Transverse colon (tissue), 4 donors: ENCODE measurements around the gene MSI2. TPM values are rescaled to one million over a fixed set of nuclear protein-coding genes. Genes with fewer than 3 reads are reported as not detected.

ENCODE experiments used
- DNase-seq: peaks from one replicate; pipeline ENCODE4 v3.0.0-alpha.2; 2019
- H3K27ac ChIP-seq, 4 donors: fragments of 200-600 bp; sonication (generic); 2 replicates each; pipeline ENCODE4 v1.5.1; 2016 to 2018; ENCODE audit warnings: inconsistent platforms in 4 of 4
- H3K27me3 ChIP-seq: fragments of 200-600 bp; sonication (generic); 2 replicates; pipeline ENCODE4 v1.5.1; 2017; ENCODE audit warnings: inconsistent platforms
- H3K36me3 ChIP-seq, 4 donors: fragments of 200-600 bp; sonication (generic); 2 replicates each; pipeline ENCODE4 v1.5.1; 2017 to 2019; ENCODE audit warnings: inconsistent platforms in 4 of 4
- H3K4me1 ChIP-seq, 4 donors: fragments of 200-600 bp; sonication (generic); 2 replicates each; pipeline ENCODE4 v1.5.1; 2017 to 2020; ENCODE audit warnings: inconsistent platforms in 4 of 4
- H3K4me3 ChIP-seq, 4 donors: fragments of 200-600 bp; sonication (generic); 1 replicate in 1 of 4; 2 replicates in 3 of 4; pipeline versions ENCODE4 v1.5.1 to v1.6.1; 2017 to 2019; ENCODE audit warnings: inconsistent platforms in 4 of 4
- H3K9me3 ChIP-seq, 2 donors: fragments of 200-600 bp; sonication (generic); 2 replicates each; pipeline ENCODE4 v1.5.1; 2017 to 2019; ENCODE audit warnings: inconsistent platforms in 2 of 2
- EP300 ChIP-seq: sonication (generic); formaldehyde crosslinking; IDR thresholded peaks from one replicate; pipeline ENCODE4 v1.6.1; 2017; ENCODE audit warnings: antibody characterized with exemption, low read depth
- POLR2A ChIP-seq: fragments of 450-650 bp; IDR thresholded peaks from one replicate; pipeline ENCODE4 v1.6.1; 2016; ENCODE audit warnings: antibody characterized with exemption, mild to moderate bottlenecking, moderate library complexity
- POLR2AphosphoS5 ChIP-seq, 3 donors: sonication (generic); formaldehyde crosslinking; IDR thresholded peaks; one replicate each; pipeline ENCODE4 v1.6.1; 2016; ENCODE audit warnings: antibody characterized with exemption in 3 of 3
- WGBS, 2 donors: methylation state at CpG; one replicate each; pipeline ENCODE4 v1.1.5; 2018; ENCODE audit warnings: low coverage in 1 of 2; 5-methylcytosine and 5-hydroxymethylcytosine counted together
- in situ Hi-C, 4 donors: fragments of 200-750 bp; cut with MboI; loops; one replicate each; pipeline versions ENCODE4 v1.15.0 to v1.15.1; 2017; ENCODE audit warnings: low sequenced_read_pairs in 3 of 4, low pct_ligation_motif_present in 1 of 4, low pct_unique_long_range_greater_than_20kb in 1 of 4
- intact Hi-C: fragments of 100-400 bp; cut with DNase I; formaldehyde crosslinking; loops from one replicate; pipeline ENCODE4 v1.15.1; 2023; ENCODE audit warnings: low total_unique reads
- total RNA-seq, 4 donors: library from RNA; depleted of rRNA; stranded (reverse); fragments of >200 nt; gene quantifications; one replicate each; pipeline ENCODE4 v1.1.0, GENCODE V29; 2016
- TF ChIP-seq, protein P1 (sequence below), 5 experiments: fragments of 200-600 bp in 3 of 5; fragments of 450-650 bp in 2 of 5; sonication (generic) in 3 of 5; IDR thresholded peaks; 1 replicate in 2 of 5; 2 replicates in 3 of 5; pipeline ENCODE4 v1.5.1; 2016 to 2017; ENCODE audit warnings: antibody characterized with exemption in 5 of 5, inconsistent platforms in 3 of 5, mild to moderate bottlenecking in 2 of 5, moderate library complexity in 1 of 5

MSI2 gene
- total RNA-seq, 4 donors from 2014 or later, result 20.6 to 36.0 (median 29.3) TPM

DNA sequence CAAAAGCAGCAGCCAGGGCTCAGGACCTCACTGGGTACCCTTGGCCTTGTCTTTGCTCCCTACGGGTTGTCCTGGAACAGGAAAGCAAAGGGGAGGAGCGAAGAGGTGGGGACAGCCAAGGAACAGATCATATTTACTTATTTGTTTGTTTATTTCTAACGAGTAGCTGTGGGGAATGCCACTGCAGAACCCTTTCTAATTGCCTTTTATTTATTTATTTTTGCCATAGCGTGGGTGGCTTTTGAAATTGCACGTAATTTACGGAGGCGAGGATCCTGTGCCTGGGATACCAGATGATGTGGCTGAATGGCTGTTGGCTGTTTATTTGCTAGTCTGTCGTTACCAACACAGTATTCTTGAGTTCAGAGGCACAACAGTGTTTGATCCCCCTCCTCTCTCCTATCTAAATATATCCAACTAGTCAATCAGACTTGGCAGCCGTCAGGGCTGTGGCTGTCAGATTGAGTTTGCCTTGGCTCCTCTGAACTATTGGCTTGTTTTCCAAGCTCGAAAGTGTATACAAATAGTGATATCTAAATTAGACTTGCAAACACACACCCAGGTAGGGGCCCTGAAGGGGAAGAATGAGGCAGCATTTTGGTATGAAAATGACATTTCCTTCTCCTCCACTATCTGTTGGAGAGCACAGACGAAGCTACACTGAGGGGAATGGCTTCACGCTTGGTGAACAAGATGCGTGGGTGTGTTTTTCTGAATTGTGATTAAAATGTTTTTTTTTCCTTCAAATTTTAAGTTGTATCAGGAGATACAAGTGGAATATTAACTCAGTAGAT lies 110.4 kb downstream of the MSI2 start:
- H3K4me3 ChIP-seq, result no peak overlapping the region
- H3K27me3 ChIP-seq, result no peaks in the 10 kb centered on the region
- no peaks in the 10 kb centered on the region for H3K4me1 ChIP-seq
- H3K9me3 ChIP-seq, result no peaks in the 10 kb centered on the region
- no peak overlapping the region for H3K27ac ChIP-seq
- intact Hi-C loops, result no loop called here
- in situ Hi-C loops, result no loop called here
- no peaks in the 10 kb centered on the region for H3K36me3 ChIP-seq
- DNase-seq, result no peak
- TF ChIP-seq EP300, result no peak
- no peak for TF ChIP-seq POLR2AphosphoS5 (IDR thresholded peaks at IDR 0.05)
- TF ChIP-seq POLR2A, result no peak
- TF ChIP-seq, protein P1, sequence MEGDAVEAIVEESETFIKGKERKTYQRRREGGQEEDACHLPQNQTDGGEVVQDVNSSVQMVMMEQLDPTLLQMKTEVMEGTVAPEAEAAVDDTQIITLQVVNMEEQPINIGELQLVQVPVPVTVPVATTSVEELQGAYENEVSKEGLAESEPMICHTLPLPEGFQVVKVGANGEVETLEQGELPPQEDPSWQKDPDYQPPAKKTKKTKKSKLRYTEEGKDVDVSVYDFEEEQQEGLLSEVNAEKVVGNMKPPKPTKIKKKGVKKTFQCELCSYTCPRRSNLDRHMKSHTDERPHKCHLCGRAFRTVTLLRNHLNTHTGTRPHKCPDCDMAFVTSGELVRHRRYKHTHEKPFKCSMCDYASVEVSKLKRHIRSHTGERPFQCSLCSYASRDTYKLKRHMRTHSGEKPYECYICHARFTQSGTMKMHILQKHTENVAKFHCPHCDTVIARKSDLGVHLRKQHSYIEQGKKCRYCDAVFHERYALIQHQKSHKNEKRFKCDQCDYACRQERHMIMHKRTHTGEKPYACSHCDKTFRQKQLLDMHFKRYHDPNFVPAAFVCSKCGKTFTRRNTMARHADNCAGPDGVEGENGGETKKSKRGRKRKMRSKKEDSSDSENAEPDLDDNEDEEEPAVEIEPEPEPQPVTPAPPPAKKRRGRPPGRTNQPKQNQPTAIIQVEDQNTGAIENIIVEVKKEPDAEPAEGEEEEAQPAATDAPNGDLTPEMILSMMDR (IDR thresholded peaks at IDR 0.05), result no peak
- 60 to 94% methylated on average over 3 to 13 of the region's 13 CpGs for WGBS, 2 donors

DNA sequence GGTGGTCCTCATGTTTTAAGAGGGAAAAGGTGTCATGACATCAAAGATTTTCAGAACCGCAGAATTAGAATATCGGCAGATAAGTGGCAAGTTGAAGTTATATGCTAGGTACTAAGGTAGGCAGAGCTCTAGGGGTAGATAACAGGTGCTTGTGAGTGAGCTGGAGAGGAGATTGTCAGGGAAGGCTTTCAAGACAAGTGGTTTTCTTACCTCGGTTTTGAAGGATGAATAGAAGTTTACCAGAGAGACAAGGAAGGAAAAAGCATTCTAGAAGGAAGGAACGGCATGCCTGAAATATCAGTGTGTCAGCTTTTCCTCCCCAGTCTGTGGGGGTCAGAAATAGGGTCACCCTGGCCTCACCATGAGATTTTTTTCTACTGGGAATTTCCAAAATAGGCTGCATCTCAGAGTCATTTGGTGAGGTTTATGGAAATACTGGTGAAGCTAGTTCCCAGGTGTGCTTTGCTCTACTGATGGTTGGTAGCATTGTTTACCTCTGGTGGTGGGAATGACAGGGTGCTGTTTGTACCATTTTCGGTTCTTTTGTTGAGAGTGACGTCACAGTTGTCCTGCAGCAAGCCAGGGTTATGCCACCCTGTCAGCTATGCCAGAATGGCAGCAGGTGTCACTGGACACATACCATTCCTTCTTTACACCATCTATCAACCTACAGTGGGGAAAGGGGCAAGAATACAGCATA lies 112.5 kb downstream of the MSI2 start:
- intact Hi-C loops, result no loop called here
- Histone ChIP-seq H3K36me3 (no peaks in the 10 kb centered on the region), H3K27ac (no peak overlapping the region), H3K4me3 (no peak overlapping the region), H3K27me3 (no peaks in the 10 kb centered on the region), H3K9me3 (no peaks in the 10 kb centered on the region), H3K4me1 (peaks cover 0 to 6% (median 3%) of the 10 kb centered on the region in 4 donors)
- TF ChIP-seq, protein P1 (IDR thresholded peaks at IDR 0.05), result no peak
- TF ChIP-seq POLR2AphosphoS5 (IDR thresholded peaks at IDR 0.05) (no peak), POLR2A (no peak), EP300 (no peak)
- DNase-seq, result peak; percentile 24
- WGBS, 2 donors, result 68 to 87% methylated on average over 3 to 6 of the region's 6 CpGs
- in situ Hi-C loops, result no loop called here

DNA sequence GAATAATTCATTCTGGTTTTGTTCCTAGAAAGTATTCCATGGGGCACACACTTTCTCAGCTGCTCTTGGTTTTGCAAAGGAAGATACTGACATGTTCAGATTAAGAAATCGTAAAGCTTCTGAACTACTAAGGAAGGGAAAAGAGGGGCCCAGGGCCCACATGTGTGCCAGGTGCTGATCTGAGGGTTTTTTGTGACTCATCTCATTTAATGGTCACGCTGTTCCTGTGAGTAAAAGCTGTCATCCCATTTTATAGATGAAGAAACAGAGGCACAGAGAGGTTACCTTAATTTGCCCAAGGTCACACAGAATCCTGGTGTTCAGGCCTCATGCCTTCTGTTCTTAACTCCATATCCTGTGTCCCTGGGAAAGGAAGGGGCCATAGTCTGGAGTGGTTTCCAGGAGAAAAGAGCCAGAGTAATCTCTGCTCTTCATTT lies 113.2 kb downstream of the MSI2 start:
- Histone ChIP-seq H3K4me1 (peaks cover 0 to 6% (median 3%) of the 10 kb centered on the region in 4 donors), H3K36me3 (no peaks in the 10 kb centered on the region), H3K27ac (no peak overlapping the region), H3K9me3 (no peaks in the 10 kb centered on the region), H3K4me3 (no peak overlapping the region), H3K27me3 (no peaks in the 10 kb centered on the region)
- in situ Hi-C loops (no loop called here), intact Hi-C loops (no loop called here)
- TF ChIP-seq EP300, result no peak
- TF ChIP-seq, protein P1 (IDR thresholded peaks at IDR 0.05), result no peak
- no peak for TF ChIP-seq POLR2A
- no peak for TF ChIP-seq POLR2AphosphoS5 (IDR thresholded peaks at IDR 0.05)
- DNase-seq, result no peak
- 0 to 34% methylated on average over 1 to 2 of the region's 2 CpGs for WGBS, 2 donors

DNA sequence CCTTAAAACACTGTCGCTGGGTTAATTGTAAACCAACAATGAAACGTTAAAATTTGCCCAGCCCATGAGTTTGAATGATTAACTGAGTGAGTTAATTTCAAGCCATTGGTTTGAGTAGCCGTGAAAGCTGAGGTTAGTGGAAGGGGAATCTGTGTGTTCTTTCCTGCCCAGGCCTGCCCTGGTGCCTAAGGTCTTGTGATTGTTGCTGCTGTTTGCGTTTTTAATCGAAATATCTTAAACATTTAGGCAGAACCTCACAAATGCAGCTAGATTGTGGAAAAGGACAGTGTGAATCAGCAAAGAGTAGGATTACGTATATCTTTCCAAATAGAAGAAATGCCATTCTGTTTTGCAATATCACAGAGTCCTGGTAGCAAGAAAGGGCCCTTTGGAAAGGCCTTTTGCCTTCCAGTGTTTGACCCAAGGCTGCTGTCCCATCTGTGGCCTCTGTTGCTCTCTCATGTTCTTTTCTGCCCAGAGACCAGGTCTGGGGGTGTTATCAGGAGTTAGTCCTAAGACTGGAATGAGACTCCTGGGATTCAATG lies 113.8 kb downstream of the MSI2 start:
- Histone ChIP-seq H3K9me3 (no peaks in the 10 kb centered on the region), H3K36me3 (no peaks in the 10 kb centered on the region), H3K27me3 (no peaks in the 10 kb centered on the region), H3K4me3 (no peak overlapping the region), H3K4me1 (peaks cover 0 to 6% (median 3%) of the 10 kb centered on the region in 4 donors), H3K27ac (no peak overlapping the region)
- intact Hi-C loops (no loop called here), in situ Hi-C loops (no loop called here)
- DNase-seq, result no peak
- WGBS, 2 donors, result 68 to 77% methylated on average over 6 of the region's 6 CpGs
- TF ChIP-seq POLR2A (no peak), EP300 (no peak), POLR2AphosphoS5 (IDR thresholded peaks at IDR 0.05) (no peak)
- TF ChIP-seq, protein P1 (IDR thresholded peaks at IDR 0.05), result no peak
